HepG2 (cell line): Measurements from ENCODE around the gene ANKRD53.

Experiments
- CTCF ChIP-seq: sonication (generic); formaldehyde crosslinking; IDR thresholded peaks from 2 replicates; pipeline ENCODE4 v1.5.0; 2020; ENCODE audit warnings: mild to moderate bottlenecking, missing genetic modification reagents, moderate library complexity
- FOXM1 ChIP-seq: sonication (generic); formaldehyde crosslinking; IDR thresholded peaks from 2 replicates; pipeline ENCODE4 v1.5.0; 2020; ENCODE audit warnings: missing genetic modification reagents
- POLR2AphosphoS5 ChIP-seq: IDR thresholded peaks from 2 replicates; pipeline ENCODE4 v1.6.1; 2012; ENCODE audit warnings: low read depth, low read length

- no peak for TF ChIP-seq POLR2AphosphoS5
- no peak for TF ChIP-seq CTCF (CRISPR knock-in tag)
- TF ChIP-seq FOXM1 (CRISPR knock-in tag) = no peak
Observed at GRCh38 chr2:70975237-70975636, 3.2 kb upstream of the ANKRD53 start.
